Renal cortical epithelial cell (primary cell): ENCODE results near the gene FAM9A. TPM values are rescaled to one million over a fixed set of nuclear protein-coding genes. Genes with fewer than 3 reads are reported as not detected.

Experiments
- total RNA-seq: library from RNA; depleted of rRNA; stranded (reverse); fragments of >200 nt; gene quantifications from 2 replicates; pipeline ENCODE4 v1.2.3, GENCODE V29; 2014

FAM9A gene
- total RNA-seq, 1 donor from 2014 or later, result not detected

Other genes starting within 250 kb of the FAM9A start
- gene ANOS1, start 69.2 kb downstream of the FAM9A start, total RNA-seq, result 1.9 TPM in 2 replicates
- gene FAM9B, start 232.7 kb upstream of the FAM9A start, total RNA-seq, result not detected in 2 replicates